ENCODE measurements around the gene FBXO15.

Gene FBXO15

GRCh38 chr18:74153377-74153776 lies 5.7 kb upstream of the FBXO15 start:
- DNase-seq (ENCODE audit: low read depth in 3 of 3): no peak

- DNase-seq (ENCODE audit: low read depth in 3 of 3): no peak
Measured at GRCh38 chr18:74152857-74153256, 5.2 kb upstream of the FBXO15 start.

- DNase-seq (ENCODE audit: low read depth in 3 of 3): no peak
Measured at GRCh38 chr18:74152270-74152669, 4.6 kb upstream of the FBXO15 start.

GRCh38 chr18:74149878-74150277 lies 2.2 kb upstream of the FBXO15 start:
- DNase-seq (ENCODE audit: low read depth in 3 of 3): no peak

- DNase-seq (ENCODE audit: low read depth in 3 of 3): no peak
Measured at GRCh38 chr18:74148543-74149070, 973 bp upstream of the FBXO15 start.

- no peak for DNase-seq (ENCODE audit: low read depth in 3 of 3)
Measured at GRCh38 chr18:74147491-74147778, 199 bp downstream of the FBXO15 start.

GRCh38 chr18:74146756-74147155 lies 878 bp downstream of the FBXO15 start:
- no peak for DNase-seq (ENCODE audit: low read depth in 3 of 3)

- no peak for DNase-seq (ENCODE audit: low read depth in 3 of 3)
Measured at GRCh38 chr18:74142252-74142651, 5.4 kb downstream of the FBXO15 start.

- DNase-seq (ENCODE audit: low read depth in 3 of 3): no peak
Measured at GRCh38 chr18:74141667-74142066, 6.0 kb downstream of the FBXO15 start.

- no peak for DNase-seq (ENCODE audit: low read depth in 3 of 3)
Measured at GRCh38 chr18:74140582-74140981, 7.1 kb downstream of the FBXO15 start.

- peak in 2 of 3 experiments; percentile 28 to 30 for DNase-seq (ENCODE audit: low read depth in 3 of 3)
Measured at GRCh38 chr18:74139888-74140287, 7.7 kb downstream of the FBXO15 start.

- no peak for DNase-seq (ENCODE audit: low read depth in 3 of 3)
Measured at GRCh38 chr18:74139411-74139810, 8.2 kb downstream of the FBXO15 start.

- no peak for DNase-seq (ENCODE audit: low read depth in 3 of 3)
Measured at GRCh38 chr18:74137920-74138538, 9.6 kb downstream of the FBXO15 start.

GRCh38 chr18:74132201-74132600 lies 15.4 kb downstream of the FBXO15 start:
- DNase-seq (ENCODE audit: low read depth in 3 of 3): no peak

GRCh38 chr18:74131124-74131523 lies 16.5 kb downstream of the FBXO15 start:
- no peak for DNase-seq (ENCODE audit: low read depth in 3 of 3)

- no peak for DNase-seq (ENCODE audit: low read depth in 3 of 3)
Measured at GRCh38 chr18:74128159-74128558, 19.5 kb downstream of the FBXO15 start.

- DNase-seq (ENCODE audit: low read depth in 3 of 3): no peak
Measured at GRCh38 chr18:74126684-74127655, 20.7 kb downstream of the FBXO15 start.

- no peak for DNase-seq (ENCODE audit: low read depth in 3 of 3)
Measured at GRCh38 chr18:74124642-74125041, 23.0 kb downstream of the FBXO15 start.

- no peak for DNase-seq (ENCODE audit: low read depth in 3 of 3)
Measured at GRCh38 chr18:74123200-74123599, 24.4 kb downstream of the FBXO15 start.

- no peak for DNase-seq (ENCODE audit: low read depth in 3 of 3)
Measured at GRCh38 chr18:74116633-74117554, 30.7 kb downstream of the FBXO15 start.

GRCh38 chr18:74115046-74115445 lies 32.6 kb downstream of the FBXO15 start:
- DNase-seq (ENCODE audit: low read depth in 3 of 3): no peak

GRCh38 chr18:74114116-74114515 lies 33.5 kb downstream of the FBXO15 start:
- no peak for DNase-seq (ENCODE audit: low read depth in 3 of 3)

Data from stimulated activated CD4-positive, alpha-beta T cell treated with anti-CD3 and anti-CD28 coated beads, TNF-alpha, amount 100 ng/mL, for 24 hours (primary cell).